Epithelial cell of esophagus (primary cell): ENCODE data around the gene JAKMIP3.

ENCODE experiments used
- DNase-seq: peaks from one replicate; pipeline ENCODE4 v3.0.0; 2010; ENCODE audit warnings: low read depth
- H3K4me3 ChIP-seq: 2 replicates; pipeline ENCODE4 v1.5.1; 2011; ENCODE audit warnings: mild to moderate bottlenecking, low read length, control low read depth
- CTCF ChIP-seq: IDR thresholded peaks from 2 replicates; pipeline ENCODE4 v1.5.1; 2011; ENCODE audit warnings: low read depth, mild to moderate bottlenecking, low read length, control low read depth, inconsistent platforms; ENCODE audit not compliant: insufficient read depth; ENCODE audit errors: missing control alignments

The JAKMIP3 gene

GRCh38 chr10:132101529-132101928, 35.8 kb downstream of the JAKMIP3 start:
- no peak for TF ChIP-seq CTCF
- no peak for DNase-seq
- H3K4me3 ChIP-seq = no peak overlapping the region

GRCh38 chr10:132102071-132102716, 36.4 kb downstream of the JAKMIP3 start:
- H3K4me3 ChIP-seq = no peak overlapping the region
- no peak for TF ChIP-seq CTCF
- no peak for DNase-seq

GRCh38 chr10:132102717-132103110, 37.0 kb downstream of the JAKMIP3 start:
- no peak for TF ChIP-seq CTCF
- no peak overlapping the region for H3K4me3 ChIP-seq
- no peak for DNase-seq

- DNase-seq = no peak
- TF ChIP-seq CTCF = no peak
- no peak overlapping the region for H3K4me3 ChIP-seq
These were observed 37.6 kb downstream of the JAKMIP3 start for GRCh38 chr10:132103116-132103910.

- DNase-seq = no peak
- no peak for TF ChIP-seq CTCF
- no peak overlapping the region for H3K4me3 ChIP-seq
These were observed 38.3 kb downstream of the JAKMIP3 start for GRCh38 chr10:132104062-132104461.

- H3K4me3 ChIP-seq = no peak overlapping the region
- TF ChIP-seq CTCF = no peak
- no peak for DNase-seq
These were observed 38.9 kb downstream of the JAKMIP3 start for GRCh38 chr10:132104471-132105301.
